T-cell (primary cell): Measurements from ENCODE around the gene DDR1. TPM values are rescaled to one million over a fixed set of nuclear protein-coding genes. Genes with fewer than 3 reads are reported as not detected.
"Not testable (repeated sequence)": the region's sequence is repeated elsewhere in the genome, so short reads cannot be mapped to it uniquely, and the experiment has no call there.

Experiments used
- ATAC-seq, 4 experiments: fragments of 200-7000 bp in 3 of 4; fragments of 150-1000 bp in 1 of 4; cut with Tn5 transposase; replicated peaks in 1 of 4; 1 replicate in 3 of 4; 2 replicates in 1 of 4; pipeline ENCODE4 v1.10.0; 2021; ENCODE audit warnings: moderate library complexity in 3 of 4, mild to moderate bottlenecking in 2 of 4, moderate number of reproducible peaks in 1 of 4
- CTCF ChIA-PET, 2 donors: fragments of 300-600 bp; sonication (Branson Sonifier 250); formaldehyde crosslinking; loops; one replicate each; lab custom pipeline; 2022; ENCODE audit warnings: antibody characterized with exemption in 2 of 2; lab: Charles Lee
- POLR2A ChIA-PET, 2 donors: fragments of 300-600 bp; sonication (Branson Sonifier 250); formaldehyde crosslinking; loops; one replicate each; lab custom pipeline; 2022; ENCODE audit warnings: antibody characterized with exemption in 2 of 2; lab: Charles Lee
- DNase-seq, 35 experiments: peaks; one replicate each; pipeline versions ENCODE4 v3.0.0 to v3.0.0-alpha.2; 2013 to 2023
- H3K27ac ChIP-seq: one replicate; pipeline ENCODE4 v1.5.1; 2013; ENCODE audit warnings: low read length
- H3K27me3 ChIP-seq, 2 experiments: replicated peaks in 1 of 2; 1 replicate in 1 of 2; 2 replicates in 1 of 2; pipeline versions ENCODE4 v1.6.1 to v1.7.0; 2013; ENCODE audit warnings: low read length in 1 of 2, mixed read lengths in 1 of 2; ENCODE audit not compliant: control insufficient read depth in 2 of 2, insufficient read depth in 2 of 2; ENCODE audit errors: extremely low read depth in 1 of 2
- H3K36me3 ChIP-seq, 2 donors: 1 replicate in 1 of 2; 2 replicates in 1 of 2; pipeline versions ENCODE4 v1.6.1 to v1.7.0; 2013; ENCODE audit warnings: low read length in 1 of 2; ENCODE audit not compliant: control insufficient read depth in 2 of 2, insufficient read depth in 1 of 2; ENCODE audit errors: extremely low read depth in 1 of 2
- H3K4me1 ChIP-seq, 2 experiments: 1 replicate in 1 of 2; 2 replicates in 1 of 2; pipeline versions ENCODE4 v1.6.1 to v1.7.0; 2013; ENCODE audit warnings: low read length in 2 of 2, mixed read lengths in 1 of 2; ENCODE audit not compliant: insufficient read depth in 2 of 2, control insufficient read depth in 1 of 2; ENCODE audit errors: extremely low read depth in 1 of 2
- H3K4me3 ChIP-seq, 2 donors: 1 replicate in 1 of 2; 2 replicates in 1 of 2; pipeline versions ENCODE4 v1.5.1 to v1.7.0; 2013; ENCODE audit warnings: mild to moderate bottlenecking in 2 of 2, low read length in 1 of 2, moderate library complexity in 1 of 2; ENCODE audit not compliant: control insufficient read depth in 1 of 2; ENCODE audit errors: extremely low read depth in 1 of 2
- H3K9me3 ChIP-seq: 2 replicates; pipeline ENCODE4 v1.7.0; 2013
- H3K27ac Mint-ChIP-seq, 2 donors: one replicate each; pipeline ENCODE4 v1.8.0; 2020 to 2021; ENCODE audit warnings: mild to moderate bottlenecking in 2 of 2, mixed read lengths in 2 of 2
- H3K27me3 Mint-ChIP-seq, 2 donors: one replicate each; pipeline ENCODE4 v1.8.0; 2021 to 2022; ENCODE audit warnings: mixed read lengths in 2 of 2
- H3K36me3 Mint-ChIP-seq: one replicate; pipeline ENCODE4 v1.8.0; 2021; ENCODE audit warnings: mixed read lengths
- H3K4me1 Mint-ChIP-seq, 3 donors: one replicate each; pipeline ENCODE4 v1.8.0; 2020 to 2022; ENCODE audit warnings: mixed read lengths in 3 of 3, mild to moderate bottlenecking in 1 of 3
- H3K4me3 Mint-ChIP-seq, 3 donors: one replicate each; pipeline ENCODE4 v1.8.0; 2020 to 2022; ENCODE audit warnings: mild to moderate bottlenecking in 3 of 3, mixed read lengths in 3 of 3, moderate library complexity in 3 of 3
- H3K9me3 Mint-ChIP-seq, 3 donors: one replicate each; pipeline ENCODE4 v1.8.0; 2020 to 2022; ENCODE audit warnings: mixed read lengths in 3 of 3
- WGBS: methylation state at CpG from one replicate; pipeline ENCODE4 v1.1.5; 2013; ENCODE audit warnings: missing lambda C conversion rate; ENCODE audit not compliant: insufficient coverage; 5-methylcytosine and 5-hydroxymethylcytosine counted together
- total RNA-seq, 35 experiments: library from RNA in 6 of 35; stranded (reverse) in 6 of 35; fragments of 120-200 nt in 1 of 35; gene quantifications; one replicate each; pipeline versions ENCODE4 v1.2.1 to v1.2.4 and lab custom pipeline; 2013 to 2026

Gene DDR1
- total RNA-seq, 5 donors from 2014 or later (not counting 1 experiment from before 2014, with no cell fraction given): 8.8 to 23.9 (median 19.3) TPM

GRCh38 chr6:30926644-30927043, 42.3 kb downstream of the DDR1 start:
- DNase-seq (no peak), ATAC-seq (no peak)
- H3K4me3 ChIP-seq: no peak overlapping the region
- no peaks in the 10 kb centered on the region for H3K4me1 Mint-ChIP-seq
- peaks cover 2% of the 10 kb centered on the region for H3K9me3 ChIP-seq
- no peaks in the 10 kb centered on the region for H3K27me3 Mint-ChIP-seq
- H3K36me3 ChIP-seq: peaks cover 23 to 49% of the 10 kb centered on the region in 2 donors
- ChIA-PET POLR2A (no interaction called here), CTCF (no interaction called here)
- no peak overlapping the region for H3K4me3 Mint-ChIP-seq
- peaks cover 0 to 14% (median 12%) of the 10 kb centered on the region in 3 donors for H3K9me3 Mint-ChIP-seq
- H3K27me3 ChIP-seq: peaks cover 0 to 2% of the 10 kb centered on the region in 2 experiments
- no peaks in the 10 kb centered on the region for H3K4me1 ChIP-seq
- H3K27ac ChIP-seq: no peak overlapping the region
- WGBS: no CpG with 5 or more reads among the region's 4 CpGs
- H3K27ac Mint-ChIP-seq: no peak overlapping the region
- peaks cover 36% of the 10 kb centered on the region for H3K36me3 Mint-ChIP-seq

- H3K36me3 ChIP-seq: peaks cover 20 to 45% of the 10 kb centered on the region in 2 donors
- H3K27me3 Mint-ChIP-seq, H3K4me3 ChIP-seq, H3K4me3 Mint-ChIP-seq, H3K27ac Mint-ChIP-seq, H3K4me1 ChIP-seq, H3K27me3 ChIP-seq, DNase-seq, H3K4me1 Mint-ChIP-seq, H3K9me3 ChIP-seq, H3K27ac ChIP-seq, ATAC-seq, POLR2A ChIA-PET, CTCF ChIA-PET: not testable (repeated sequence)
- WGBS: 100% methylated on average over 2 of the region's 3 CpGs
- peaks cover 0 to 14% (median 12%) of the 10 kb centered on the region in 3 donors for H3K9me3 Mint-ChIP-seq
- H3K36me3 Mint-ChIP-seq: peaks cover 34% of the 10 kb centered on the region
Measured at GRCh38 chr6:30927080-30927479, 42.8 kb downstream of the DDR1 start.

GRCh38 chr6:30928677-30929076, 44.4 kb downstream of the DDR1 start:
- Histone ChIP-seq H3K4me3 (no peak overlapping the region), H3K27ac (no peak overlapping the region), H3K4me1 (no peaks in the 10 kb centered on the region), H3K27me3 (peaks cover 0 to 2% of the 10 kb centered on the region in 2 experiments), H3K9me3 (peaks cover 2% of the 10 kb centered on the region), H3K36me3 (peaks cover 7 to 30% of the 10 kb centered on the region in 2 donors)
- no peak for DNase-seq
- 100% methylated on average over 2 of the region's 3 CpGs for WGBS
- Mint-ChIP-seq H3K4me3 (no peak overlapping the region), H3K27me3 (no peaks in the 10 kb centered on the region), H3K4me1 (no peaks in the 10 kb centered on the region), H3K27ac (no peak overlapping the region), H3K36me3 (peaks cover 18% of the 10 kb centered on the region), H3K9me3 (peaks cover 0 to 14% (median 12%) of the 10 kb centered on the region in 3 donors)
- ChIA-PET CTCF (no interaction called here), POLR2A (no interaction called here)
- no peak for ATAC-seq

GRCh38 chr6:30930506-30930905, 46.2 kb downstream of the DDR1 start:
- H3K36me3 ChIP-seq: peaks cover 2 to 13% of the 10 kb centered on the region in 2 donors
- ATAC-seq: no peak
- H3K9me3 ChIP-seq: peaks cover 2% of the 10 kb centered on the region
- H3K4me3 Mint-ChIP-seq: no peak overlapping the region
- H3K36me3 Mint-ChIP-seq: peaks cover 10% of the 10 kb centered on the region
- H3K9me3 Mint-ChIP-seq: peaks cover 0 to 14% (median 12%) of the 10 kb centered on the region in 3 donors
- peaks cover 0 to 8% (median 3%) of the 10 kb centered on the region in 3 donors for H3K4me1 Mint-ChIP-seq
- CTCF ChIA-PET: no interaction called here
- H3K4me1 ChIP-seq: no peaks in the 10 kb centered on the region
- H3K4me3 ChIP-seq: no peak overlapping the region
- no peak overlapping the region for H3K27ac Mint-ChIP-seq
- H3K27ac ChIP-seq: no peak overlapping the region
- POLR2A ChIA-PET: no interaction called here
- no peak for DNase-seq
- WGBS: 96% methylated on average over 3 of the region's 4 CpGs
- no peaks in the 10 kb centered on the region for H3K27me3 Mint-ChIP-seq
- H3K27me3 ChIP-seq: peaks cover 0 to 5% of the 10 kb centered on the region in 2 experiments

- 65% methylated on average over 6 of the region's 8 CpGs for WGBS
- no peaks in the 10 kb centered on the region for H3K27me3 Mint-ChIP-seq
- no peak for ATAC-seq
- H3K9me3 Mint-ChIP-seq: peaks cover 0 to 14% (median 12%) of the 10 kb centered on the region in 3 donors
- H3K36me3 Mint-ChIP-seq: peaks cover 8% of the 10 kb centered on the region
- ChIA-PET CTCF (no interaction called here), POLR2A (no interaction called here)
- H3K27ac ChIP-seq: no peak overlapping the region
- no peak overlapping the region for H3K4me3 Mint-ChIP-seq
- peaks cover 2% of the 10 kb centered on the region for H3K9me3 ChIP-seq
- H3K36me3 ChIP-seq: peaks cover 0 to 5% of the 10 kb centered on the region in 2 donors
- H3K4me3 ChIP-seq: no peak overlapping the region
- no peaks in the 10 kb centered on the region for H3K4me1 ChIP-seq
- no peak overlapping the region for H3K27ac Mint-ChIP-seq
- H3K4me1 Mint-ChIP-seq: peaks cover 0 to 8% (median 3%) of the 10 kb centered on the region in 3 donors
- no peak for DNase-seq
- H3K27me3 ChIP-seq: peaks cover 0 to 7% of the 10 kb centered on the region in 2 experiments
Measured at GRCh38 chr6:30931272-30931671, 47.0 kb downstream of the DDR1 start.

- H3K27ac ChIP-seq: no peak within 1 kb of the TSS
- Mint-ChIP-seq H3K36me3 (peaks cover 4% of the 10 kb centered on the region), H3K27me3 (peaks cover 0 to 3% of the 10 kb centered on the region in 2 donors), H3K4me1 (peaks cover 0 to 8% (median 3%) of the 10 kb centered on the region in 3 donors), H3K9me3 (peaks cover 0 to 14% (median 12%) of the 10 kb centered on the region in 3 donors), H3K4me3 (no peak within 1 kb of the TSS), H3K27ac (no peak within 1 kb of the TSS)
- H3K36me3 ChIP-seq: peaks cover 0 to 3% of the 10 kb centered on the region in 2 donors
- CTCF ChIA-PET: interaction anchor here in 1 of 2 donors (0.7 kb wide), 1 partner anchor 250 kb away, joined by 3 read pairs; no protein-coding TSS in a partner anchor
- H3K4me1 ChIP-seq: no peaks in the 10 kb centered on the region
- no peak for DNase-seq
- peaks cover 2% of the 10 kb centered on the region for H3K9me3 ChIP-seq
- ATAC-seq: no peak
- POLR2A ChIA-PET: no interaction called here
- WGBS: no CpG with 5 or more reads among the region's 7 CpGs
- no peak within 1 kb of the TSS for H3K4me3 ChIP-seq
- peaks cover 0 to 8% of the 10 kb centered on the region in 2 experiments for H3K27me3 ChIP-seq
Measured at GRCh38 chr6:30931969-30932645, 47.8 kb downstream of the DDR1 start, which contains the start of gene SFTA2. Gene SFTA2, minus strand, starts transcription at chr6:30932170. Its CDS starts 74 bp downstream, at chr6:30932096.
